PC-9 (cell line): ENCODE results near the gene CCNG1. TPM values are rescaled to one million over a fixed set of nuclear protein-coding genes. Genes with fewer than 3 reads are reported as not detected.

Source experiments
- BruUV-seq: library from RNA; stranded (reverse); fragments of 400-500 nt; replicated peaks from 2 replicates; lab custom pipeline; 2021; lab: Mats Ljungman, UMichigan
- CTCF ChIA-PET: fragments of 300-600 bp; sonication (Branson Sonifier 250); formaldehyde crosslinking; loops from one replicate; lab custom pipeline; 2022; ENCODE audit warnings: antibody characterized with exemption; lab: Charles Lee
- POLR2A ChIA-PET: fragments of 300-600 bp; sonication (Branson Sonifier 250); formaldehyde crosslinking; loops from one replicate; lab custom pipeline; 2022; ENCODE audit warnings: antibody characterized with exemption; ENCODE audit not compliant: unreplicated experiment; lab: Charles Lee
- DNase-seq, 2 experiments: peaks; one replicate each; pipeline versions ENCODE4 v3.0.0 to v3.0.0-alpha.2; 2015 to 2022; ENCODE audit warnings: mixed read lengths in 1 of 2
- H2AFZ ChIP-seq: fragments of 200-600 bp; sonication (generic); 2 replicates; pipeline ENCODE4 v1.8.1; 2017; ENCODE audit warnings: antibody characterized with exemption
- H3F3A ChIP-seq: fragments of 200-600 bp; sonication (generic); 2 replicates; pipeline ENCODE4 v1.8.1; 2017; ENCODE audit warnings: antibody characterized with exemption, mild to moderate bottlenecking, low read depth; ENCODE audit not compliant: insufficient read depth
- H3K27ac ChIP-seq: fragments of 200-600 bp; sonication (generic); 2 replicates; pipeline ENCODE4 v1.6.1; 2016; ENCODE audit warnings: mixed run types
- H3K27me3 ChIP-seq: fragments of 200-600 bp; sonication (generic); 2 replicates; pipeline ENCODE4 v1.6.1; 2016; ENCODE audit warnings: low read depth, mixed run types; ENCODE audit not compliant: insufficient read depth
- H3K36me3 ChIP-seq: fragments of 200-600 bp; sonication (generic); 2 replicates; pipeline ENCODE4 v1.6.1; 2016; ENCODE audit warnings: low read depth, mixed run types
- H3K4me1 ChIP-seq: fragments of 200-600 bp; sonication (generic); replicated peaks from 2 replicates; pipeline ENCODE4 v1.6.1; 2016; ENCODE audit warnings: mixed run types; ENCODE audit not compliant: insufficient read depth
- H3K4me2 ChIP-seq: fragments of 200-600 bp; sonication (generic); 2 replicates; pipeline ENCODE4 v1.6.1; 2017; ENCODE audit warnings: mixed run types
- H3K4me3 ChIP-seq: fragments of 200-600 bp; sonication (generic); 2 replicates; pipeline ENCODE4 v1.6.1; 2016; ENCODE audit warnings: mixed run types
- H3K79me2 ChIP-seq: fragments of 200-600 bp; sonication (generic); 2 replicates; pipeline ENCODE4 v1.6.1; 2017; ENCODE audit warnings: low read depth, mixed run types
- H3K9me2 ChIP-seq: fragments of 200-600 bp; sonication (generic); 2 replicates; pipeline ENCODE4 v1.8.1; 2017; ENCODE audit warnings: mild to moderate bottlenecking; ENCODE audit not compliant: insufficient read depth
- H3K9me3 ChIP-seq: fragments of 200-600 bp; sonication (generic); 2 replicates; pipeline ENCODE4 v1.8.1; 2016; ENCODE audit warnings: low read depth; ENCODE audit not compliant: insufficient read depth
- H4K20me1 ChIP-seq: fragments of 200-600 bp; sonication (generic); 2 replicates; pipeline ENCODE4 v1.8.1; 2017; ENCODE audit not compliant: insufficient read depth
- CTCF ChIP-seq: fragments of 200-600 bp; sonication (generic); conservative IDR thresholded peaks from 2 replicates; pipeline ENCODE4 v1.6.1; 2017; ENCODE audit warnings: mixed run types, antibody characterized with exemption, mild to moderate bottlenecking, moderate library complexity
- EZH2 ChIP-seq: fragments of 200-600 bp; sonication (generic); IDR thresholded peaks from 2 replicates; pipeline ENCODE4 v1.8.0; 2017; ENCODE audit warnings: antibody characterized with exemption, low read depth
- intact Hi-C: fragments of 100-400 bp; cut with micrococcal nuclease; formaldehyde crosslinking; loops from one replicate; pipeline ENCODE4 v1.10.0; 2022; ENCODE audit not compliant: unreplicated experiment
- total RNA-seq: library from RNA; stranded (reverse); gene quantifications from 2 replicates; pipeline ENCODE4 v1.2.3, GENCODE V29; 2021

The CCNG1 gene
- total RNA-seq, 1 experiment from 2014 or later, result 112 TPM

DNA sequence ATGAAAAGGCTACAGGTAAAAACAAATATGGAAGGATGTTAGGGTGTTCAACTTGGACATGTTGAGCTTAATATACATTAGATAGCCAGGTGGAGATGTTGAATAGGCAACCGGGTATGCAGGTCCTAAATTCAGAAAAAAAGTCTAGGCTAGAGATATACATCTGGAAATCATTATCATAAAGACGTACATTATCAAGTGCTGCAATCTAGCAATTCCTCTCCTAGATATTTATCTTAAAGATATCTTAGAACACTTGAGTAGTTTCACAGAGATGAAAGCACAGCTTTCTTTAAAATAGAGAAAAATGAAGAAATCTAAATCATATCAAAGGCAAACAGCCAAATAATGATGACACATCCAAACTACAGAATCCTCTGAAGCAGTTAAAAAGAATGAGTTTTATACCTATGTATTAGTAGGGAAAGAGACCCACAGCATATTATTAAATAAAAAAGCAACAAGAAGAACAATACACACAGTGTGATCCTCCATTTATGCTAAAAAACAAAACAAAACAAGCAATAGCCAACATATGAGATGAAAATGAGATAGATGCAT lies 18.7 kb downstream of the CCNG1 start:
- Histone ChIP-seq H2AFZ (no peak overlapping the region), H3F3A (peaks cover 24% of the 10 kb centered on the region), H3K4me1 (peaks cover 12% of the 10 kb centered on the region), H3K4me3 (no peak overlapping the region), H3K4me2 (no peak overlapping the region), H3K9me3 (no peaks in the 10 kb centered on the region), H3K79me2 (peaks cover 34% of the 10 kb centered on the region), H3K27me3 (no peaks in the 10 kb centered on the region), H3K9me2 (no peaks in the 10 kb centered on the region), H3K27ac (no peak overlapping the region), H4K20me1 (no peaks in the 10 kb centered on the region), H3K36me3 (peaks cover 26% of the 10 kb centered on the region)
- DNase-seq, result no peak
- no TSS peak for BruUV-seq
- TF ChIP-seq EZH2 (no peak), CTCF (no peak)
- intact Hi-C loops, result no loop called here
- ChIA-PET POLR2A (no interaction called here), CTCF (no interaction called here)

DNA sequence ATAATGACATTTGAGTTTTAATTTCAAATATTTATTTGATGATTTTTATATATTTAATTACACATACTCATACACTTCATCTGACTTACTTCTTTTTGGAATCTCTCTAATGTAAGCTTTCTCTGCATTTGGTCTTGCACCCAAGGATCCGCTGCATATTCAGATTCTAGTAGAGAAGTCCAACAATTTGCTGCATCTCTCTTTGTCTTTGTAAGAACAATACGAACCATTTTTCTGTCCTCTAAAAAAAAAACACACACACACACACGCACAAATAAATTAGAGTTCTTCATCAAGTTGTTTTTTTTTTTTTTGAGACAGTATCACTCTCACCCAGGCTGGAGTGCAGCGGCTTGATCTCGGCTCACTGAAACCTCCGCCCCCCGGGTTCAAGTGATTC lies 19.4 kb downstream of the CCNG1 start:
- no peaks in the 10 kb centered on the region for H3K9me2 ChIP-seq
- H3K27me3 ChIP-seq, result no peaks in the 10 kb centered on the region
- peaks cover 30% of the 10 kb centered on the region for H3F3A ChIP-seq
- no peaks in the 10 kb centered on the region for H3K9me3 ChIP-seq
- peaks cover 13% of the 10 kb centered on the region for H3K4me1 ChIP-seq
- no peak overlapping the region for H3K4me3 ChIP-seq
- intact Hi-C loops, result no loop called here
- H3K4me2 ChIP-seq, result no peak overlapping the region
- no peak overlapping the region for H3K27ac ChIP-seq
- no peak for DNase-seq
- TF ChIP-seq EZH2 (no peak), CTCF (no peak)
- ChIA-PET POLR2A (interaction anchor here (0.6 kb wide), 1 partner anchor 1602 kb away, joined by 7 read pairs; no protein-coding TSS in a partner anchor), CTCF (no interaction called here)
- no peak overlapping the region for H2AFZ ChIP-seq
- BruUV-seq, result no TSS peak
- H3K79me2 ChIP-seq, result peaks cover 41% of the 10 kb centered on the region
- no peaks in the 10 kb centered on the region for H4K20me1 ChIP-seq
- peaks cover 26% of the 10 kb centered on the region for H3K36me3 ChIP-seq

- TF ChIP-seq EZH2 (no peak), CTCF (no peak)
- H3K9me2 ChIP-seq, result no peaks in the 10 kb centered on the region
- peak overlapping the region; percentile 97 for H3K4me3 ChIP-seq
- no peaks in the 10 kb centered on the region for H4K20me1 ChIP-seq
- H3K4me1 ChIP-seq, result peaks cover 33% of the 10 kb centered on the region
- H3K27me3 ChIP-seq, result no peaks in the 10 kb centered on the region
- H3K9me3 ChIP-seq, result no peaks in the 10 kb centered on the region
- H3K27ac ChIP-seq, result peak overlapping the region; percentile 95; the same call in 1 of the 2 replicates
- H2AFZ ChIP-seq, result peak overlapping the region; percentile 89
- H3K36me3 ChIP-seq, result peaks cover 13% of the 10 kb centered on the region
- peaks cover 32% of the 10 kb centered on the region for H3F3A ChIP-seq
- H3K79me2 ChIP-seq, result peaks cover 62% of the 10 kb centered on the region
- intact Hi-C loops, result no loop called here
- no TSS peak for BruUV-seq
- no peak for DNase-seq
- ChIA-PET POLR2A (interaction anchor here (0.6 to 2.6 kb wide), 2 partner anchors 15 to 21 kb away, joined by 4 to 38 read pairs; partner anchors contain the start of gene CCNG1), CTCF (no interaction called here)
- peak overlapping the region; percentile 85 for H3K4me2 ChIP-seq
Observed at GRCh38 chr5:163458778-163459385, 21.5 kb downstream of the CCNG1 start.
